ENCODE data around the gene SOX2. TPM values are rescaled to one million over a fixed set of nuclear protein-coding genes. Genes with fewer than 3 reads are reported as not detected.

The SOX2 gene
- total RNA-seq, 4 donors from 2014 or later = 0.53 TPM; not detected in 3

GRCh38 chr3:181713280-181713647 lies 1.5 kb downstream of the SOX2 start:
- no peak for TF ChIP-seq CTCF (IDR thresholded peaks at IDR 0.05 in 4 of 5, conservative IDR thresholded peaks at IDR 0.05 in 1 of 5)
- TF ChIP-seq POLR2A (IDR thresholded peaks at IDR 0.05) = no peak
- H3K27me3 ChIP-seq = peaks cover 93 to 98% (median 95%) of the 10 kb centered on the region in 3 donors
- H3K9me3 ChIP-seq = no peaks in the 10 kb centered on the region
- no peaks in the 10 kb centered on the region for H3K36me3 ChIP-seq
- H3K27ac ChIP-seq = no peak overlapping the region
- DNase-seq (no peak), ATAC-seq (no peak)
- in situ Hi-C loops (cut with MboI; ENCODE audit: low sequenced_read_pairs in 4 of 4) (loop anchor here in 1 of 4 donors (25.0 kb wide), 1 partner anchor 549 kb away; no protein-coding TSS in a partner anchor), intact Hi-C loops (cut with DNase I; ENCODE audit: low total_unique reads) (no loop called here)
- H3K4me3 ChIP-seq = no peak overlapping the region
- H3K4me1 ChIP-seq = peaks cover 0 to 13% of the 10 kb centered on the region in 2 donors

- intact Hi-C loops (cut with DNase I; ENCODE audit: low total_unique reads) (no loop called here), in situ Hi-C loops (cut with MboI; ENCODE audit: low sequenced_read_pairs in 4 of 4) (loop anchor here in 1 of 4 donors (25.0 kb wide), 1 partner anchor 548 kb away; no protein-coding TSS in a partner anchor)
- Histone ChIP-seq H3K36me3 (no peaks in the 10 kb centered on the region), H3K4me1 (peaks cover 0 to 13% of the 10 kb centered on the region in 2 donors), H3K27ac (no peak overlapping the region), H3K9me3 (no peaks in the 10 kb centered on the region), H3K27me3 (peaks cover 93 to 97% (median 95%) of the 10 kb centered on the region in 3 donors), H3K4me3 (no peak overlapping the region)
- ATAC-seq (no peak), DNase-seq (no peak)
- TF ChIP-seq CTCF (IDR thresholded peaks at IDR 0.05 in 4 of 5, conservative IDR thresholded peaks at IDR 0.05 in 1 of 5) (no peak), POLR2A (IDR thresholded peaks at IDR 0.05) (no peak)
These were observed 2.2 kb downstream of the SOX2 start for GRCh38 chr3:181713676-181714612.

- no peak overlapping the region for H3K4me3 ChIP-seq
- no peaks in the 10 kb centered on the region for H3K36me3 ChIP-seq
- peaks cover 0 to 13% of the 10 kb centered on the region in 2 donors for H3K4me1 ChIP-seq
- H3K27me3 ChIP-seq = peaks cover 97 to 98% (median 97%) of the 10 kb centered on the region in 3 donors
- intact Hi-C loops (cut with DNase I; ENCODE audit: low total_unique reads) (no loop called here), in situ Hi-C loops (cut with MboI; ENCODE audit: low sequenced_read_pairs in 4 of 4) (loop anchor here in 1 of 4 donors (25.0 kb wide), 1 partner anchor 547 kb away; no protein-coding TSS in a partner anchor)
- no peak for TF ChIP-seq POLR2A (IDR thresholded peaks at IDR 0.05)
- ATAC-seq = no peak
- no peaks in the 10 kb centered on the region for H3K9me3 ChIP-seq
- DNase-seq = no peak
- no peak overlapping the region for H3K27ac ChIP-seq
These were observed 4.0 kb downstream of the SOX2 start for GRCh38 chr3:181715571-181716340.

- intact Hi-C loops (cut with DNase I; ENCODE audit: low total_unique reads) = no loop called here
- no peak overlapping the region for H3K27ac ChIP-seq
- in situ Hi-C loops (cut with MboI; ENCODE audit: low sequenced_read_pairs in 4 of 4) = loop anchor here in 1 of 4 donors (25.0 kb wide), 1 partner anchor 545 kb away; no protein-coding TSS in a partner anchor
- H3K4me1 ChIP-seq = peaks cover 0 to 4% of the 10 kb centered on the region in 2 donors
- H3K27me3 ChIP-seq = peaks cover 97 to 98% (median 97%) of the 10 kb centered on the region in 3 donors
- DNase-seq (no peak), ATAC-seq (no peak)
- no peak overlapping the region for H3K4me3 ChIP-seq
- H3K36me3 ChIP-seq = no peaks in the 10 kb centered on the region
- no peaks in the 10 kb centered on the region for H3K9me3 ChIP-seq
- TF ChIP-seq POLR2A (IDR thresholded peaks at IDR 0.05) (no peak), CTCF (IDR thresholded peaks at IDR 0.05 in 4 of 5, conservative IDR thresholded peaks at IDR 0.05 in 1 of 5) (no peak)
These were observed 5.2 kb downstream of the SOX2 start for GRCh38 chr3:181716966-181717365.
